Keratinocyte (primary cell): ENCODE results near the gene NUP214. TPM values are rescaled to one million over a fixed set of nuclear protein-coding genes. Genes with fewer than 3 reads are reported as not detected.

Source experiments
- DNase-seq: peaks from one replicate; pipeline ENCODE4 v3.0.0-alpha.2; 2011; ENCODE audit warnings: low read depth, missing footprints, low spot score
- FAIRE-seq: peaks from 2 replicates; lab custom pipeline; 2011; peaks lifted over from hg19 to GRCh38; lab: Jason Lieb, UNC
- H2AFZ ChIP-seq: 2 replicates; pipeline ENCODE4 v1.6.0; 2012; ENCODE audit warnings: low read length, control low read depth, inconsistent platforms; ENCODE audit not compliant: control insufficient read depth
- H3K27ac ChIP-seq: 2 replicates; pipeline ENCODE4 v1.5.1; 2011; ENCODE audit warnings: low read length; ENCODE audit not compliant: control insufficient read depth, insufficient read depth
- H3K27me3 ChIP-seq: 3 replicates; pipeline ENCODE4 v1.6.0; 2011; ENCODE audit warnings: low read length; ENCODE audit not compliant: control insufficient read depth, insufficient read depth; ENCODE audit errors: extremely low read depth
- H3K36me3 ChIP-seq, 2 experiments: 2 replicates in 1 of 2; 3 replicates in 1 of 2; pipeline ENCODE4 v1.5.1; 2011; ENCODE audit warnings: low read length in 2 of 2, mild to moderate bottlenecking in 1 of 2; ENCODE audit not compliant: control insufficient read depth in 2 of 2, insufficient read depth in 2 of 2; ENCODE audit errors: extremely low read depth in 1 of 2
- H3K4me1 ChIP-seq: 3 replicates; pipeline ENCODE4 v1.5.1; 2011; ENCODE audit warnings: low read length; ENCODE audit not compliant: control insufficient read depth, insufficient read depth; ENCODE audit errors: extremely low read depth
- H3K4me2 ChIP-seq: 3 replicates; pipeline ENCODE4 v1.6.0; 2011; ENCODE audit warnings: low read depth, low read length; ENCODE audit not compliant: control insufficient read depth, insufficient read depth; ENCODE audit errors: extremely low read depth
- H3K4me3 ChIP-seq, 3 experiments: fragments of 200-600 bp in 1 of 3; sonication (generic) in 1 of 3; 2 replicates in 2 of 3; 3 replicates in 1 of 3; pipeline ENCODE4 v1.5.1; 2011 to 2016; ENCODE audit warnings: low read length in 3 of 3, mild to moderate bottlenecking in 3 of 3, control low read depth in 2 of 3, inconsistent platforms in 1 of 3, low read depth in 1 of 3, mixed read lengths in 1 of 3, mixed run types in 1 of 3, moderate library complexity in 1 of 3; ENCODE audit not compliant: control insufficient read depth in 2 of 3, insufficient read depth in 2 of 3; ENCODE audit errors: extremely low read depth in 1 of 3
- H3K79me2 ChIP-seq: 2 replicates; pipeline ENCODE4 v1.6.0; 2012; ENCODE audit warnings: low read length; ENCODE audit not compliant: control insufficient read depth, insufficient read depth
- H3K9ac ChIP-seq: 3 replicates; pipeline ENCODE4 v1.6.0; 2011; ENCODE audit warnings: low read length; ENCODE audit not compliant: control insufficient read depth, insufficient read depth; ENCODE audit errors: extremely low read depth
- H3K9me1 ChIP-seq: 3 replicates; pipeline ENCODE4 v1.6.0; 2011; ENCODE audit warnings: low read length; ENCODE audit not compliant: control insufficient read depth, insufficient read depth; ENCODE audit errors: extremely low read depth
- H3K9me3 ChIP-seq: 2 replicates; pipeline ENCODE4 v1.5.1; 2012; ENCODE audit warnings: low read depth, low read length; ENCODE audit not compliant: control insufficient read depth
- H4K20me1 ChIP-seq: 3 replicates; pipeline ENCODE4 v1.6.0; 2011; ENCODE audit warnings: low read length; ENCODE audit not compliant: control insufficient read depth, insufficient read depth; ENCODE audit errors: extremely low read depth
- CTCF ChIP-seq, 3 experiments: IDR thresholded peaks in 1 of 3; conservative IDR thresholded peaks in 1 of 3; optimal IDR thresholded peaks in 1 of 3; 2 replicates in 2 of 3; 3 replicates in 1 of 3; pipeline versions ENCODE3 to v1.5.1; 2011; ENCODE audit warnings: low read length in 3 of 3, mild to moderate bottlenecking in 3 of 3, moderate library complexity in 2 of 3, control low read depth in 1 of 3, inconsistent platforms in 1 of 3; ENCODE audit not compliant: insufficient read depth in 2 of 3; ENCODE audit errors: extremely low read depth in 1 of 3
- EZH2 ChIP-seq: IDR thresholded peaks from one replicate; pipeline ENCODE4 v1.6.1; 2012; ENCODE audit warnings: inconsistent platforms, mild to moderate bottlenecking, low read length, moderate library complexity
- dilution Hi-C: fragments of 300-500 bp; cut with MboI; formaldehyde crosslinking; loops from one replicate; pipeline ENCODE4 v1.7.0; 2020; ENCODE audit warnings: low sequenced_read_pairs; ENCODE audit not compliant: extremely low pct_ligation_motif_present
- polyA plus RNA-seq, 5 experiments: library from polyadenylated mRNA; depleted of rRNA in 3 of 5; stranded (reverse) in 3 of 5; stranded (forward) in 1 of 5; unstranded in 1 of 5; fragments of >200 nt; gene quantifications; 1 replicate in 1 of 5; 2 replicates in 3 of 5; 3 replicates in 1 of 5; pipeline versions ENCODE4 v1.2.1 to v1.2.3, GENCODE V29; 2011 to 2012; ENCODE audit warnings: missing spikeins in 2 of 5, low read depth in 1 of 5, low replicate concordance in 1 of 5

NUP214 gene
- polyA plus RNA-seq, 1 donor (not counting 4 experiments of a cell fraction or from before 2014, with no cell fraction given): 7.3 TPM

DNA sequence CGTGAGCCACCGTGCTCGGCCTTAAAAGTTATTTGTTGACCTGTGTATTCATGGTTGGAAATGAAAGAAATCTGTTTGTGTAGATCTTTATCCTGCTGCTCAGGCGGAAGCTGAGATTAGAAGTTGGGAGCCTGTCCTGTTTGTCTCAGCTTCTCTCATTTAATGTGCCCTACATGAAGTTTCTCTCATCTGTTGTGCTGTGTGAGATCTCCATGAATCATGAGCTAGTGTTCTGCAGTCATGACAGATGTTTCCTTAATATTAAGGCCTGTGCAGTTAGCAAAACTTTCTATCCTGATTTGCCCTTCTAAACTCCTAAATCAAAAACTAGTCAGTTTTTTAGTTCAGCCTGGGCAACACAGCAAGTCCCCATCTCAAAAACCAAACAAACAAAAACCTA, 91.4 kb downstream of the NUP214 start:
- Histone ChIP-seq H3K27me3 (no peaks in the 10 kb centered on the region), H3K36me3 (peaks cover 5 to 10% of the 10 kb centered on the region in 2 experiments), H3K79me2 (no peaks in the 10 kb centered on the region), H4K20me1 (no peaks in the 10 kb centered on the region), H3K9me1 (no peaks in the 10 kb centered on the region), H3K27ac (no peak overlapping the region), H3K4me3 (no peak overlapping the region), H2AFZ (no peak overlapping the region), H3K4me2 (no peak overlapping the region), H3K9ac (no peak overlapping the region), H3K9me3 (no peaks in the 10 kb centered on the region), H3K4me1 (no peaks in the 10 kb centered on the region)
- no peak for TF ChIP-seq EZH2
- no peak for TF ChIP-seq CTCF (optimal IDR thresholded peaks at IDR 0.05 in 1 of 3, IDR thresholded peaks at IDR 0.05 in 1 of 3, conservative IDR thresholded peaks at IDR 0.05 in 1 of 3; ENCODE audit: extremely low read depth in 1 of 3, insufficient read depth in 2 of 3, low read length in 3 of 3)
- no peak for FAIRE-seq
- dilution Hi-C loops: no loop called here
- no peak for DNase-seq

DNA sequence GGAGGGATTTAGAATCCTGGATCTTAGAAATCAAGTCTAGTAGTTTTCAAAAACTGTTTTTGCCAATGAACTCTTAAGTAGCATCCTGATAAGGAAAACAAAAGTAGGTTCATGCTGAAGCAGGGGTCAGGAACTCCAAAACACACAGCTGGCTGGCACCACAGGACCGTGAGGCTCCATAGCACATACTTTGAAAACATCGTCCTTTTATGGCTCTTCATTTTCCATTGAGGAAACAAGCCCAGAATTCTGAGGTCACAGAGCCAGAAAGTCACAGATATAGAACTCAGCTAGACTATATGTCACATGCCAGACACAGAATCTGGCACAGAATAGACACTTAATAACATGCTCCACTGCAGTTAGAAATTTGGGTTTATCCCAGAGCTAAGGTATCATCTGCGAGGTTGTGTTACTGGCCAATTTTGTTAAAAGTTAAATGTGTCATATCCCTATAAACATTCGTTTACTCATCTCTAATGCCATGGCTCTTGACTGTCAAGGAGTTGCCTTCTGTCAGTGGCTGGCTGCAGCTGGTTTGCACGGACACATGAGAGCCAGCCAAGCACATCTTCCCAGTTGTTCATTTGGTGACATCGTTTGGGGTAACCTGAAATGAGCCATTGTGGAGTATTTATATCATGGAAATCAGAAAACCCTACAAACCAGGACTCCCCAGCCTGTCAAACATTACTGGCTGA, 92.1 kb downstream of the NUP214 start:
- DNase-seq: no peak
- H2AFZ ChIP-seq: no peak overlapping the region
- no peaks in the 10 kb centered on the region for H3K79me2 ChIP-seq
- no peaks in the 10 kb centered on the region for H3K9me3 ChIP-seq
- no peak overlapping the region for H3K9ac ChIP-seq
- H3K27ac ChIP-seq: no peak overlapping the region
- no peak for FAIRE-seq
- dilution Hi-C loops: no loop called here
- peaks cover 5 to 10% of the 10 kb centered on the region in 2 experiments for H3K36me3 ChIP-seq
- no peaks in the 10 kb centered on the region for H4K20me1 ChIP-seq
- H3K4me3 ChIP-seq: no peak overlapping the region
- H3K4me2 ChIP-seq: no peak overlapping the region
- H3K27me3 ChIP-seq: no peaks in the 10 kb centered on the region
- no peaks in the 10 kb centered on the region for H3K9me1 ChIP-seq
- H3K4me1 ChIP-seq: no peaks in the 10 kb centered on the region
- no peak for TF ChIP-seq CTCF (optimal IDR thresholded peaks at IDR 0.05 in 1 of 3, IDR thresholded peaks at IDR 0.05 in 1 of 3, conservative IDR thresholded peaks at IDR 0.05 in 1 of 3; ENCODE audit: extremely low read depth in 1 of 3, insufficient read depth in 2 of 3, low read length in 3 of 3)
- TF ChIP-seq EZH2: no peak
